IPS-11a (cell line): Measurements from ENCODE around the gene TACC2.

ENCODE experiments used
- H3K4me3 ChIP-seq: one replicate; pipeline ENCODE4 v1.5.1; 2013; ENCODE audit warnings: low read depth, low read length, control low read depth

The TACC2 gene

GRCh38 chr10:122288917-122289316 lies 300.0 kb downstream of the TACC2 start:
- no peak overlapping the region for H3K4me3 ChIP-seq

GRCh38 chr10:122290334-122290733 lies 301.4 kb downstream of the TACC2 start:
- no peak overlapping the region for H3K4me3 ChIP-seq

- H3K4me3 ChIP-seq = no peak overlapping the region
Observed at GRCh38 chr10:122290833-122291532, 302.0 kb downstream of the TACC2 start.

- no peak overlapping the region for H3K4me3 ChIP-seq
Observed at GRCh38 chr10:122291739-122292138, 302.8 kb downstream of the TACC2 start.

GRCh38 chr10:122292376-122292775 lies 303.4 kb downstream of the TACC2 start:
- no peak overlapping the region for H3K4me3 ChIP-seq

- no peak overlapping the region for H3K4me3 ChIP-seq
Observed at GRCh38 chr10:122293156-122293960, 304.4 kb downstream of the TACC2 start.

- H3K4me3 ChIP-seq = no peak overlapping the region
Observed at GRCh38 chr10:122293961-122294380, 305.0 kb downstream of the TACC2 start.

GRCh38 chr10:122294511-122295450 lies 305.8 kb downstream of the TACC2 start:
- H3K4me3 ChIP-seq = no peak overlapping the region

- H3K4me3 ChIP-seq = no peak overlapping the region
Observed at GRCh38 chr10:122295451-122295809, 306.5 kb downstream of the TACC2 start.

GRCh38 chr10:122296363-122297120 lies 307.6 kb downstream of the TACC2 start:
- H3K4me3 ChIP-seq = no peak overlapping the region

GRCh38 chr10:122297583-122297982 lies 308.6 kb downstream of the TACC2 start:
- no peak overlapping the region for H3K4me3 ChIP-seq

GRCh38 chr10:122298206-122298597 lies 309.2 kb downstream of the TACC2 start:
- no peak overlapping the region for H3K4me3 ChIP-seq

GRCh38 chr10:122298598-122299301 lies 309.8 kb downstream of the TACC2 start:
- H3K4me3 ChIP-seq = no peak overlapping the region

- no peak overlapping the region for H3K4me3 ChIP-seq
Observed at GRCh38 chr10:122299423-122300075, 310.6 kb downstream of the TACC2 start.

- no peak overlapping the region for H3K4me3 ChIP-seq
Observed at GRCh38 chr10:122301055-122301810, 312.3 kb downstream of the TACC2 start.

GRCh38 chr10:122301811-122302115 lies 312.8 kb downstream of the TACC2 start:
- no peak overlapping the region for H3K4me3 ChIP-seq

- H3K4me3 ChIP-seq = no peak overlapping the region
Observed at GRCh38 chr10:122302315-122302714, 313.4 kb downstream of the TACC2 start.

- H3K4me3 ChIP-seq = no peak overlapping the region
Observed at GRCh38 chr10:122303271-122304053, 314.5 kb downstream of the TACC2 start.
